Mucosa of stomach (tissue), 1 donor: ENCODE measurements around the gene ZBP1.

Experiments
- H3K27me3 ChIP-seq: one replicate; pipeline ENCODE4 v1.7.0; 2013; ENCODE audit warnings: mild to moderate bottlenecking, low read length; ENCODE audit not compliant: control insufficient read depth, insufficient read depth
- H3K36me3 ChIP-seq: one replicate; pipeline ENCODE4 v1.7.0; 2013; ENCODE audit warnings: low read length; ENCODE audit not compliant: control insufficient read depth, insufficient read depth
- H3K4me1 ChIP-seq: one replicate; pipeline ENCODE4 v1.7.0; 2013; ENCODE audit warnings: mild to moderate bottlenecking, low read length; ENCODE audit not compliant: control insufficient read depth, insufficient read depth
- H3K4me3 ChIP-seq: one replicate; pipeline ENCODE4 v1.7.0; 2013; ENCODE audit warnings: low read length
- H3K9ac ChIP-seq: one replicate; pipeline ENCODE4 v1.7.0; 2013; ENCODE audit warnings: mild to moderate bottlenecking, low read length, moderate library complexity
- H3K9me3 ChIP-seq: one replicate; pipeline ENCODE4 v1.7.0; 2013; ENCODE audit warnings: mild to moderate bottlenecking, low read length, moderate library complexity; ENCODE audit not compliant: control insufficient read depth
- donor health status: Pancreatic carcinoma.

ZBP1 gene

GRCh38 chr20:57561356-57562279 lies 58.6 kb downstream of the ZBP1 start:
- H3K27me3 ChIP-seq: peaks cover 3% of the 10 kb centered on the region
- no peak overlapping the region for H3K4me3 ChIP-seq
- H3K4me1 ChIP-seq: peaks cover 41% of the 10 kb centered on the region
- no peak overlapping the region for H3K9ac ChIP-seq
- H3K9me3 ChIP-seq: no peaks in the 10 kb centered on the region
- H3K36me3 ChIP-seq: no peaks in the 10 kb centered on the region

- H3K9ac ChIP-seq: no peak within 1 kb of the TSS
- no peaks in the 10 kb centered on the region for H3K9me3 ChIP-seq
- H3K36me3 ChIP-seq: no peaks in the 10 kb centered on the region
- H3K4me1 ChIP-seq: peaks cover 41% of the 10 kb centered on the region
- no peak within 1 kb of the TSS for H3K4me3 ChIP-seq
- peaks cover 3% of the 10 kb centered on the region for H3K27me3 ChIP-seq
Measured at GRCh38 chr20:57560554-57561355, 59.5 kb downstream of the ZBP1 start, which contains the start of gene PCK1. PCK1 (plus strand) TSS chr20:57561110; CDS start chr20:57561412, 302 bp downstream.

- H3K9me3 ChIP-seq: no peaks in the 10 kb centered on the region
- H3K4me1 ChIP-seq: peaks cover 41% of the 10 kb centered on the region
- no peaks in the 10 kb centered on the region for H3K36me3 ChIP-seq
- no peak overlapping the region for H3K9ac ChIP-seq
- no peak overlapping the region for H3K4me3 ChIP-seq
- peaks cover 3% of the 10 kb centered on the region for H3K27me3 ChIP-seq
Measured at GRCh38 chr20:57559658-57560553, 60.3 kb downstream of the ZBP1 start.

GRCh38 chr20:57559289-57559634 lies 61.0 kb downstream of the ZBP1 start:
- H3K9ac ChIP-seq: no peak overlapping the region
- peaks cover 5% of the 10 kb centered on the region for H3K27me3 ChIP-seq
- H3K4me3 ChIP-seq: no peak overlapping the region
- H3K4me1 ChIP-seq: peaks cover 41% of the 10 kb centered on the region
- H3K36me3 ChIP-seq: no peaks in the 10 kb centered on the region
- no peaks in the 10 kb centered on the region for H3K9me3 ChIP-seq

GRCh38 chr20:57558614-57559288 lies 61.5 kb downstream of the ZBP1 start:
- no peaks in the 10 kb centered on the region for H3K9me3 ChIP-seq
- H3K4me1 ChIP-seq: peaks cover 41% of the 10 kb centered on the region
- no peaks in the 10 kb centered on the region for H3K36me3 ChIP-seq
- H3K27me3 ChIP-seq: peaks cover 8% of the 10 kb centered on the region
- no peak overlapping the region for H3K9ac ChIP-seq
- no peak overlapping the region for H3K4me3 ChIP-seq

GRCh38 chr20:57557926-57558613 lies 62.2 kb downstream of the ZBP1 start:
- Histone ChIP-seq H3K36me3 (no peaks in the 10 kb centered on the region), H3K27me3 (peaks cover 8% of the 10 kb centered on the region), H3K4me1 (peaks cover 41% of the 10 kb centered on the region), H3K9ac (no peak overlapping the region), H3K4me3 (no peak overlapping the region), H3K9me3 (no peaks in the 10 kb centered on the region)

- peaks cover 41% of the 10 kb centered on the region for H3K4me1 ChIP-seq
- H3K9ac ChIP-seq: no peak overlapping the region
- no peaks in the 10 kb centered on the region for H3K36me3 ChIP-seq
- peaks cover 8% of the 10 kb centered on the region for H3K27me3 ChIP-seq
- no peaks in the 10 kb centered on the region for H3K9me3 ChIP-seq
- H3K4me3 ChIP-seq: no peak overlapping the region
Measured at GRCh38 chr20:57556980-57557274, 63.3 kb downstream of the ZBP1 start.

GRCh38 chr20:57555457-57556184 lies 64.6 kb downstream of the ZBP1 start:
- Histone ChIP-seq H3K27me3 (peaks cover 8% of the 10 kb centered on the region), H3K4me1 (peaks cover 31% of the 10 kb centered on the region), H3K9me3 (no peaks in the 10 kb centered on the region), H3K36me3 (no peaks in the 10 kb centered on the region), H3K4me3 (no peak overlapping the region), H3K9ac (no peak overlapping the region)
